ENCODE results near the gene UBAC2.

Gene UBAC2

GRCh38 chr13:99221567-99222239 lies 21.0 kb downstream of the UBAC2 start:
- no peaks in the 10 kb centered on the region for H3K9me3 ChIP-seq (ENCODE audit: severe bottlenecking)
- H3K4me3 ChIP-seq (ENCODE audit: low read depth, low read length), result no peak overlapping the region
- TF ChIP-seq CTCF (IDR thresholded peaks at IDR 0.05; ENCODE audit: low read depth, low read length), result no peak
- DNase-seq, result no peak
- peaks cover 13% of the 10 kb centered on the region for H3K36me3 ChIP-seq
- no peaks in the 10 kb centered on the region for H3K27me3 ChIP-seq (ENCODE audit: insufficient read depth, low read depth, severe bottlenecking)
- H3K27ac ChIP-seq, result no peak overlapping the region

GRCh38 chr13:99223587-99223986 lies 22.9 kb downstream of the UBAC2 start:
- H3K27ac ChIP-seq, result no peak overlapping the region
- H3K4me3 ChIP-seq (ENCODE audit: low read depth, low read length), result no peak overlapping the region
- H3K36me3 ChIP-seq, result peaks cover 16% of the 10 kb centered on the region
- no peak for DNase-seq
- no peaks in the 10 kb centered on the region for H3K9me3 ChIP-seq (ENCODE audit: severe bottlenecking)
- H3K27me3 ChIP-seq (ENCODE audit: insufficient read depth, low read depth, severe bottlenecking), result no peaks in the 10 kb centered on the region
- no peak for TF ChIP-seq CTCF (IDR thresholded peaks at IDR 0.05; ENCODE audit: low read depth, low read length)

GRCh38 chr13:99224021-99224420 lies 23.4 kb downstream of the UBAC2 start:
- no peak for DNase-seq
- Histone ChIP-seq H3K27me3 (ENCODE audit: insufficient read depth, low read depth, severe bottlenecking) (no peaks in the 10 kb centered on the region), H3K4me3 (ENCODE audit: low read depth, low read length) (no peak overlapping the region), H3K36me3 (peaks cover 16% of the 10 kb centered on the region), H3K27ac (no peak overlapping the region), H3K9me3 (ENCODE audit: severe bottlenecking) (no peaks in the 10 kb centered on the region)
- no peak for TF ChIP-seq CTCF (IDR thresholded peaks at IDR 0.05; ENCODE audit: low read depth, low read length)

- no peak for DNase-seq
- Histone ChIP-seq H3K4me3 (ENCODE audit: low read depth, low read length) (no peak overlapping the region), H3K27ac (no peak overlapping the region), H3K27me3 (ENCODE audit: insufficient read depth, low read depth, severe bottlenecking) (no peaks in the 10 kb centered on the region), H3K9me3 (ENCODE audit: severe bottlenecking) (no peaks in the 10 kb centered on the region), H3K36me3 (peaks cover 16% of the 10 kb centered on the region)
- TF ChIP-seq CTCF (IDR thresholded peaks at IDR 0.05; ENCODE audit: low read depth, low read length), result no peak
Measured at GRCh38 chr13:99225078-99225477, 24.4 kb downstream of the UBAC2 start.

GRCh38 chr13:99226513-99226912 lies 25.9 kb downstream of the UBAC2 start:
- no peaks in the 10 kb centered on the region for H3K9me3 ChIP-seq (ENCODE audit: severe bottlenecking)

More at GRCh38 chr13:99226513-99226912, 25.9 kb downstream of the UBAC2 start:
- no peak overlapping the region for H3K27ac ChIP-seq
- no peak overlapping the region for H3K4me3 ChIP-seq (ENCODE audit: low read depth, low read length)
- DNase-seq, result no peak
- peaks cover 16% of the 10 kb centered on the region for H3K36me3 ChIP-seq
- no peak for TF ChIP-seq CTCF (IDR thresholded peaks at IDR 0.05; ENCODE audit: low read depth, low read length)
- H3K27me3 ChIP-seq (ENCODE audit: insufficient read depth, low read depth, severe bottlenecking), result no peaks in the 10 kb centered on the region

Measured in WERI-Rb-1 (cell line).